Ectodermal cell (in vitro differentiated cells): ENCODE data around the gene DHRS1.
A peak's percentile ranks its signal among the peaks of the same experiment; 100 is the strongest.
"Not testable (repeated sequence)": the region's sequence is repeated elsewhere in the genome, so short reads cannot be mapped to it uniquely, and the experiment has no call there.

Experiments used
- H3K27ac ChIP-seq: 2 replicates; pipeline ENCODE4 v1.7.0; 2013; ENCODE audit warnings: mild to moderate bottlenecking, low read depth, low read length; ENCODE audit not compliant: insufficient read depth, poor library complexity, severe bottlenecking
- H3K27me3 ChIP-seq: 2 replicates; pipeline ENCODE4 v1.7.0; 2013; ENCODE audit warnings: mild to moderate bottlenecking, low read length; ENCODE audit not compliant: insufficient read depth, control insufficient read depth, poor library complexity, severe bottlenecking
- H3K36me3 ChIP-seq: one replicate; pipeline ENCODE4 v1.7.0; 2013; ENCODE audit warnings: low read length; ENCODE audit not compliant: control insufficient read depth, insufficient read depth
- H3K4me1 ChIP-seq: one replicate; pipeline ENCODE4 v1.7.0; 2013; ENCODE audit warnings: low read length; ENCODE audit not compliant: control insufficient read depth, insufficient read depth
- H3K4me3 ChIP-seq: 2 replicates; pipeline ENCODE4 v1.7.0; 2013; ENCODE audit warnings: low read depth, low read length, control low read depth; ENCODE audit not compliant: insufficient read depth
- H3K9me3 ChIP-seq: 2 replicates; pipeline ENCODE4 v1.7.0; 2013; ENCODE audit warnings: mild to moderate bottlenecking, low read length, moderate library complexity; ENCODE audit not compliant: control insufficient read depth
- WGBS, 2 experiments: methylation state at CpG; one replicate each; pipeline ENCODE4 v1.1.7; 2013; ENCODE audit warnings: missing lambda C conversion rate in 2 of 2; 5-methylcytosine and 5-hydroxymethylcytosine counted together

Gene DHRS1

GRCh38 chr14:24246765-24247212 lies 52.8 kb downstream of the DHRS1 start:
- H3K27ac ChIP-seq, result no peak overlapping the region
- 84 to 92% methylated on average over 3 of the region's 3 CpGs for WGBS, 2 experiments
- no peaks in the 10 kb centered on the region for H3K4me1 ChIP-seq
- no peaks in the 10 kb centered on the region for H3K36me3 ChIP-seq
- H3K9me3 ChIP-seq, result no peaks in the 10 kb centered on the region
- H3K27me3 ChIP-seq, result no peaks in the 10 kb centered on the region
- H3K4me3 ChIP-seq, result no peak overlapping the region

DNA sequence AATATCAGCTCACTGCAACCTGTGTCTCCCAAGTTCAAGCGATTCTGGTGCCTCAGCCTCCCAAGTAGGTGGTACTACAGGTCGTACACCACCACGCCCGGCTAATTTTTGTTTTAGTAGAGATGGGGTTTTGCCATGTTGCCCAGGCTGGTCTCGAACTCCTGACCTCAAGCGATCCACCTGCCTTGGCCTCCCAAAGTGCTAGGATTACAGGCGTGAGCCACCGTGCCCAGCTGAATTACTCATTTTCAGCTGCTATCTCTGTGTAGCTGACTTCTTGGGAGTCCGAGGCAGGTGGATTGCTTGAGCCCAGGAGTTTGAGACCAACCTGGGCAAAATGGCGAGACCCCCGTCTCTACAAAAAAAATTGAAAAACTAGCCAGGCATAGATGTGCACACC lies 54.2 kb downstream of the DHRS1 start:
- H3K4me3 ChIP-seq, H3K27me3 ChIP-seq, H3K9me3 ChIP-seq, H3K36me3 ChIP-seq, H3K27ac ChIP-seq, H3K4me1 ChIP-seq: not testable (repeated sequence)
- 93 to 95% methylated on average over 11 of the region's 11 CpGs for WGBS, 2 experiments

GRCh38 chr14:24243336-24243836 lies 56.2 kb downstream of the DHRS1 start:
- Histone ChIP-seq H3K36me3 (peaks cover 12% of the 10 kb centered on the region), H3K4me3 (peak overlapping the region; percentile 77), H3K27me3 (no peaks in the 10 kb centered on the region), H3K27ac (peak overlapping the region; percentile 93), H3K9me3 (no peaks in the 10 kb centered on the region), H3K4me1 (peaks cover 3% of the 10 kb centered on the region)
- 61 to 65% methylated on average over 10 of the region's 10 CpGs for WGBS, 2 experiments

- H3K4me1 ChIP-seq, result peaks cover 3% of the 10 kb centered on the region
- H3K4me3 ChIP-seq, result peak overlapping the region; percentile 77
- H3K9me3 ChIP-seq, result no peaks in the 10 kb centered on the region
- no peaks in the 10 kb centered on the region for H3K27me3 ChIP-seq
- WGBS, 2 experiments, result 4 to 5% methylated on average over 39 of the region's 39 CpGs
- H3K36me3 ChIP-seq, result peaks cover 24% of the 10 kb centered on the region
- H3K27ac ChIP-seq, result peak overlapping the region; percentile 93
These were observed 57.6 kb downstream of the DHRS1 start for GRCh38 chr14:24241829-24242443.
